ENCODE measurements around the gene MTHFR. TPM values are rescaled to one million over a fixed set of nuclear protein-coding genes. Genes with fewer than 3 reads are reported as not detected.

Gene MTHFR
- total and polyA plus RNA-seq, 2 of the 8 experiments (the other 6 are each of a cell fraction or from before 2014, with no cell fraction given) = 8.7 to 18.5 TPM

- Histone ChIP-seq H3K18ac (ENCODE audit: extremely low read depth, low read length) (no peak overlapping the region), H2BK5ac (ENCODE audit: low read depth, low read length) (no peak overlapping the region), H3K56ac (replicated peaks; ENCODE audit: insufficient read length, low read depth, low read length) (no peak overlapping the region), H2AK5ac (ENCODE audit: low read depth, low read length) (no peak overlapping the region), H3K9ac (replicated peaks in 1 of 4; ENCODE audit: extremely low read depth in 1 of 4, low read depth in 3 of 4, low read length in 3 of 4) (no peak overlapping the region), H3K27ac (ENCODE audit: low read depth, low read length) (no peak overlapping the region), H2AFZ (ENCODE audit: low read length) (no peak overlapping the region), H3K79me1 (ENCODE audit: low read depth, low read length) (no peaks in the 10 kb centered on the region; the same call in 1 of the 2 replicates), H3K23ac (ENCODE audit: insufficient read length) (no peak overlapping the region), H4K91ac (replicated peaks; ENCODE audit: insufficient read length, low read length) (no peak overlapping the region), H3K4me2 (ENCODE audit: insufficient read depth in 1 of 2, low read depth in 2 of 2, low read length in 2 of 2) (no peak overlapping the region), H3K36me3 (ENCODE audit: control insufficient read depth in 2 of 4, insufficient read depth in 4 of 4, low read length in 3 of 4) (peaks cover 8 to 18% (median 14%) of the 10 kb centered on the region in 4 experiments), H2BK12ac (ENCODE audit: low read depth, low read length) (no peak overlapping the region), H2BK120ac (replicated peaks; ENCODE audit: low read depth, low read length) (no peak overlapping the region), H3K23me2 (ENCODE audit: low read depth, low read length) (peaks cover 11% of the 10 kb centered on the region), H3K14ac (ENCODE audit: insufficient read length) (no peak overlapping the region), H3K79me2 (ENCODE audit: control insufficient read depth in 1 of 2, insufficient read depth in 2 of 2, low read length in 2 of 2) (peaks cover 0 to 17% of the 10 kb centered on the region in 2 experiments; a peak in 2 of 4 replicates), H3K4ac (replicated peaks; ENCODE audit: insufficient read length, low read depth, low read length) (no peak overlapping the region), H2BK20ac (ENCODE audit: low read length) (no peak overlapping the region), H2BK15ac (ENCODE audit: low read length) (no peak overlapping the region), H3K4me3 (ENCODE audit: extremely low read depth in 1 of 4, insufficient read depth in 2 of 4, low read depth in 3 of 4, low read length in 4 of 4) (no peak overlapping the region), H4K20me1 (replicated peaks in 1 of 2; ENCODE audit: control insufficient read depth in 1 of 2, insufficient read depth in 2 of 2, low read length in 2 of 2) (peaks cover 6 to 7% of the 10 kb centered on the region in 2 experiments), H4K8ac (ENCODE audit: extremely low read depth, insufficient read depth, low read length) (no peak overlapping the region), H3K9me3 (ENCODE audit: insufficient read depth in 2 of 2, low read depth in 1 of 2, low read length in 1 of 2) (no peaks in the 10 kb centered on the region), H4K5ac (ENCODE audit: insufficient read length, low read depth, low read length) (no peak overlapping the region), H3K4me1 (replicated peaks in 1 of 4; ENCODE audit: control insufficient read depth in 3 of 4, insufficient read depth in 4 of 4, low read length in 3 of 4) (peaks cover 11 to 15% (median 13%) of the 10 kb centered on the region in 4 experiments), H3K27me3 (replicated peaks in 1 of 4; ENCODE audit: control insufficient read depth in 3 of 4, extremely low read depth in 1 of 4, insufficient read depth in 3 of 4, low read length in 3 of 4) (no peaks in the 10 kb centered on the region)
- FAIRE-seq = no peak
- WGBS, 2 experiments (ENCODE audit: extremely low coverage in 1 of 2, insufficient coverage in 1 of 2, insufficient read length in 1 of 2, insufficient replicate concordance in 2 of 2, low coverage in 1 of 2, low lambda C conversion rate in 2 of 2, missing lambda C conversion rate in 1 of 2) = 93% methylated on average over 8 of the region's 8 CpGs; no CpG with 5 or more reads in 1 of the 2 experiments
- no peak for DNase-seq (ENCODE audit: low read depth in 1 of 2, low spot score in 2 of 2)
- TF ChIP-seq CREB1 (IDR thresholded peaks at IDR 0.05) = no peak
- TF ChIP-seq EGR1 (IDR thresholded peaks at IDR 0.05; ENCODE audit: borderline replicate concordance, low read depth, low read length) = no peak
- CTCF ChIA-PET (ENCODE audit: partially characterized antibody) = interaction anchor here (4.2 kb wide), 1 partner anchor 13 kb away, joined by 49 read pairs; no protein-coding TSS in a partner anchor
- POLR2A ChIA-PET (ENCODE audit: partially characterized antibody) = interaction anchor here (1.0 to 1.8 kb wide), 2 partner anchors 12 to 13 kb away, joined by 3 to 4 read pairs; no protein-coding TSS in a partner anchor
Observed at GRCh38 chr1:11800391-11800755, 5.4 kb downstream of the MTHFR start.

All from H1 (cell line).